ENCODE data around the gene SAPCD1. TPM values are rescaled to one million over a fixed set of nuclear protein-coding genes. Genes with fewer than 3 reads are reported as not detected.

SAPCD1 gene
- total RNA-seq, 3 donors from 2014 or later (not counting 1 experiment from before 2014, with no cell fraction given), result 5.4 to 14.5 (median 6.9) TPM

GRCh38 chr6:31734247-31734820, 28.1 kb upstream of the SAPCD1 start:
- Mint-ChIP-seq H3K27ac (peak overlapping the region; percentile 91 to 99), H3K27me3 (ENCODE audit: low read depth in 2 of 2) (no peaks in the 10 kb centered on the region), H3K4me1 (peaks cover 61 to 82% of the 10 kb centered on the region in 2 donors), H3K9me3 (no peaks in the 10 kb centered on the region), H3K36me3 (no peaks in the 10 kb centered on the region), H3K4me3 (peak overlapping the region; percentile 97)
- Histone ChIP-seq H3K9me3 (ENCODE audit: control insufficient read depth, insufficient read depth, low read length) (no peaks in the 10 kb centered on the region), H3K4me1 (ENCODE audit: control insufficient read depth, insufficient read depth, low read length) (peaks cover 67% of the 10 kb centered on the region), H3K36me3 (ENCODE audit: control insufficient read depth, insufficient read depth, low read length) (peaks cover 39% of the 10 kb centered on the region), H3K27ac (ENCODE audit: low read length) (peak overlapping the region; percentile 83), H3K27me3 (ENCODE audit: control insufficient read depth, insufficient read depth, low read length) (no peaks in the 10 kb centered on the region), H3K4me3 (ENCODE audit: low read length) (peak overlapping the region; percentile 68)
- no peak for ATAC-seq
- WGBS (ENCODE audit: insufficient coverage), result 0% methylated on average over 2 of the region's 2 CpGs
- DNase-seq, result no peak
- intact Hi-C loops (cut with micrococcal nuclease), result loop anchor here (10.0 kb wide), 1 partner anchor 190 kb away; the partner anchor contains the start of genes ATP6V1G2, DDX39B and NFKBIL1
- TF ChIP-seq CTCF (IDR thresholded peaks at IDR 0.05), result no peak

- no peaks in the 10 kb centered on the region for H3K27me3 Mint-ChIP-seq (ENCODE audit: low read depth in 2 of 2)
Measured at GRCh38 chr6:31734821-31735406, 27.5 kb upstream of the SAPCD1 start.

GRCh38 chr6:31736021-31736767, 26.3 kb upstream of the SAPCD1 start, which contains the start of gene CLIC1:
Gene CLIC1, minus strand, starts transcription at chr6:31736530. Its CDS starts 230 bp downstream, at chr6:31736300.
- no peaks in the 10 kb centered on the region for H3K27me3 Mint-ChIP-seq (ENCODE audit: low read depth in 2 of 2)

More at GRCh38 chr6:31734821-31735406, 27.5 kb upstream of the SAPCD1 start:
- Mint-ChIP-seq H3K27ac (peak overlapping the region; percentile 91 to 99), H3K4me3 (peak overlapping the region; percentile 97), H3K9me3 (no peaks in the 10 kb centered on the region), H3K4me1 (peaks cover 64 to 82% of the 10 kb centered on the region in 2 donors), H3K36me3 (no peaks in the 10 kb centered on the region)
- intact Hi-C loops (cut with micrococcal nuclease), result loop anchor here (5.0 to 10.0 kb wide), 4 partner anchors 53 to 190 kb away; partner anchors contain the start of genes ATP6V1G2, BAG6, DDX39B and LY6G5C
- H3K36me3 ChIP-seq (ENCODE audit: control insufficient read depth, insufficient read depth, low read length), result peaks cover 39% of the 10 kb centered on the region
- no peaks in the 10 kb centered on the region for H3K9me3 ChIP-seq (ENCODE audit: control insufficient read depth, insufficient read depth, low read length)
- peak; percentile 64 to 80 (median 65) for ATAC-seq
- TF ChIP-seq CTCF (IDR thresholded peaks at IDR 0.05), result no peak
- peak overlapping the region; percentile 83 for H3K27ac ChIP-seq (ENCODE audit: low read length)
- H3K4me3 ChIP-seq (ENCODE audit: low read length), result peak overlapping the region; percentile 68
- H3K4me1 ChIP-seq (ENCODE audit: control insufficient read depth, insufficient read depth, low read length), result peaks cover 65% of the 10 kb centered on the region
- peak; percentile 66 to 79 for DNase-seq
- no peaks in the 10 kb centered on the region for H3K27me3 ChIP-seq (ENCODE audit: control insufficient read depth, insufficient read depth, low read length)
- under 1% methylated on average over 16 of the region's 18 CpGs for WGBS (ENCODE audit: insufficient coverage)

More at GRCh38 chr6:31736021-31736767, 26.3 kb upstream of the SAPCD1 start, which contains the start of gene CLIC1:
- H3K27ac Mint-ChIP-seq, result peak within 1 kb of the TSS; percentile 91 to 99
- no peaks in the 10 kb centered on the region for H3K9me3 ChIP-seq (ENCODE audit: control insufficient read depth, insufficient read depth, low read length)
- peaks cover 70 to 82% of the 10 kb centered on the region in 2 donors for H3K4me1 Mint-ChIP-seq
- H3K4me1 ChIP-seq (ENCODE audit: control insufficient read depth, insufficient read depth, low read length), result peaks cover 63% of the 10 kb centered on the region
- DNase-seq (peak; percentile 65 to 77), ATAC-seq (peak; percentile 19 to 36 (median 36))
- peak within 1 kb of the TSS; percentile 97 for H3K4me3 Mint-ChIP-seq
- TF ChIP-seq CTCF (IDR thresholded peaks at IDR 0.05), result no peak
- WGBS (ENCODE audit: insufficient coverage), result under 1% methylated on average over 23 of the region's 24 CpGs
- H3K27ac ChIP-seq (ENCODE audit: low read length), result peak within 1 kb of the TSS; percentile 83
- no peaks in the 10 kb centered on the region for H3K9me3 Mint-ChIP-seq
- H3K27me3 ChIP-seq (ENCODE audit: control insufficient read depth, insufficient read depth, low read length), result no peaks in the 10 kb centered on the region
- H3K36me3 Mint-ChIP-seq, result no peaks in the 10 kb centered on the region
- H3K4me3 ChIP-seq (ENCODE audit: low read length), result peak within 1 kb of the TSS; percentile 68
- intact Hi-C loops (cut with micrococcal nuclease), result loop anchor here (5.0 to 10.0 kb wide), 4 partner anchors 54 to 191 kb away; partner anchors contain the start of genes ATP6V1G2, BAG6, DDX39B and LY6G5C
- peaks cover 29% of the 10 kb centered on the region for H3K36me3 ChIP-seq (ENCODE audit: control insufficient read depth, insufficient read depth, low read length)
